HG02840 (cell line): ENCODE results near the gene CSNK1G3.

Experiments used
- ATAC-seq: cut with Tn5 transposase; IDR thresholded peaks from one replicate; pipeline ENCODE4 v1.9.1; 2021; ENCODE audit warnings: mild to moderate bottlenecking, moderate library complexity, moderate number of reproducible peaks; ENCODE audit not compliant: unreplicated experiment, low FRiP score

CSNK1G3 gene

DNA sequence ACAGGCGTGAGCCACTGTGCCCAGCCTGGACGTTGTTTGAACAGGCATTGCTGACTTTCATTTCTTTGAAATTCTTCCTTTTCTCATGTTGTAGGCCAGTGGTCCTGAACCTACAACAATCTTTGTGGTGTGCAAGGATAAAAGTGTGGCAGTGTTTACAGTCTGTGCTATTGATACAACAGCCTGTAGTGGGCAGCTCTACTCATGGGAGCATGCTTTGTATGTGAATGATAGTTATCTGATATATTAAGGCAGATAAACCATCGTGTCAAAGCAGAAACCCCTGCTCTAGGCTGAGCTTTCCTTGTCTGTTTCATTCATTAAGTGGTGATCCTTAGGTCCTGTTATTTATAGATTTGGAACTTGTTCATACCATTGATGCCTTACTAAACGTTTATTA lies 42.6 kb downstream of the CSNK1G3 start:
- ATAC-seq = no peak

DNA sequence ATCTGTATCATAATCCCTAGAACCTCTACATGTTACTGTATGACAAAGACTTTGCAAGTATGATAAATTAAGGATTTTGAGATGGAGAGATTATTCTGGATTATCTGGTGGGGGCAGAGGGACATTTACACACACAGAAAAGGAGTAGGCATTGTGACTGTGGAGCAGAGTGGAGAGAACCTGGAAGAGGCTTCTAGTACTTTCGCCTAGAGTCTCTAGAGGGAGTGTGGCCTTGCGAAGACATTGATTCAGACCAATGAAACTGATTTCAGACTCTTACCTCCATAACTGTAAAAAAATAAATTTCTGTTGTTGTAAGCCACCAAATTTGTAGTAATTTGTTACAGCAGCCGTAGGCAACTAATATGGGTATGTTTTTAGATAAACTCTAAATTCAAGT lies 45.9 kb downstream of the CSNK1G3 start:
- ATAC-seq = no peak

DNA sequence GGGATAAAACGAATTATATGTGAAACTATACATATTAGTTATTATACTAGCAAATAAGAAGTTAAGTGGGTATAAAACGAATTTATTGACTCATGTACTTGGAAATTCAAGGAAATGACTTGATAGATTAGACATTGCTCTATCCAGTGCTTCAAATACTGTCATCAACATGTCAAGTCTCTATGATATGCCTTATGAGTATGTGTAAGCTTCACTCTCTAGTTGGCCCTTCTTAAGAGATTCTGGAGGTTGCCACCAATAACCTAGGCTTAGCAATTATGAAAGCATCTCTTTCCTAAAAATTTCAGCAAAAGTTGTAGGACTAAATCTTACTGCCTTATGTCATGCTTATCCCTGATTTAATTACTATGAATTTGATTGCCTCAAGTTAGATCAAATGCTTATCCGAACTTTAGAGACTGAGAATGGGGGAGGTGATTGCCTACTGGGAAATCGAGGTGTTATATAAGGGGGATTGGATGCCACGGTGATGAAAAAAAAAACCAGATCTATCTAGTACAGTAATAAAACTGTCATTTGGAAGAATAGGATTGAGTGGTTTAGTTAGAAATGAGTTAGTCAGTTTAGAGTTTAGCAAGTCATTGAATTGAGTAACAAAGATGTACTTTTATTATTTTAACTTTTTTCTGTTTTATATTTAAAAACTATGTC lies 46.9 kb downstream of the CSNK1G3 start:
- ATAC-seq = no peak

DNA sequence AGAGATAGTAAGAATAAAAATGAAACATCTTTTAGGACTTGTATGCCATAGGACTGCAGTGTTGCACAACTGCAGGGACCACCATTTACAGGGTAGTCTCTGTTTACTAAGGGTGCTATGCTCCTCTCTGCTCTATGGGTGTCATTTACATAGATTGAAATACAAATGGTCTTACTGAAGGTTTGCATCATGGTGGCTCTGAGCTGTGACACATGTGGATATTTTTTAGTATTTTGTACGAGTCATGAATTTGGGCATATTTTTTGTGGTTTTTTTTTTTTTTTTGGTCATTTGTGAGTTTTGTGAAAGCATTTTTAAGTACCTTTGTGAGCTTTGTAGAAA lies 47.4 kb downstream of the CSNK1G3 start:
- no peak for ATAC-seq

DNA sequence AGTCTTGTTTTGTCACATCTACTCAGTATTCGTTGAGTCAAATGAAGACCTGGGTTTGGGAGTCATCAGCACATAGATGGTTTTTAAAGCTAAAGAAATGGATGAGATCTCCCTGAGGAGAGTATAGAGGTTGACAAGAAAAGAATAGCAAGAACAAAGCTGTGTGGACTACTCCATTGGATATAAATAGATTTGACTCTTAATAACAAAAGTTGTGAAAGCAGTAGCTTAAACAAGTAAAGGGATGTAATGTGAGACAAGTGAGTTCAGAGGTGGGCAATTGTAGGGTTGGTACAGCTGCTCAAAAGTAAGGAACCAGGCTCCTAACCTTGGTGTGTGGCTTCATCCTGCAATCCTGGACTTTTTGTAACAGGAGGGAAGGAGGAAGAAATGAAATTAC lies 49.3 kb downstream of the CSNK1G3 start:
- ATAC-seq = no peak

DNA sequence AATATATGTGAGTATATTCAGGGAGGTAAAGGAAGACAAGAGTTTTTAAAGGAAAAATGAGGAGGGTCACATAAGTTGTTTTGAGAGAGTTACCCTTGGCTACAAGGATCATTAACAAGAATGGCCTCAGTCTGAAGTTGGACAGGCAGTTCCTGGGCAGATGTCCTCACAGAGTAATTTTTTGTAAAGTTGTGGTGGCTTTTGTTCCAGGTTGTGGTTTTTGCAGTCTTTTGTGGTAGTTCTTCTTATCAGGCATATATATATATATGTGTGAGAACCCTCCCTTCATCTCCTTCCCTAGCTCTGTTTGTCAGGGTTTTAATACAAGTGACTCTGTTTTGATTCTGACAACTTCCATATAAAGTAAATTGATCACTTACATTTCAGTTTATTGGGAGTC lies 60.0 kb downstream of the CSNK1G3 start:
- ATAC-seq = no peak

DNA sequence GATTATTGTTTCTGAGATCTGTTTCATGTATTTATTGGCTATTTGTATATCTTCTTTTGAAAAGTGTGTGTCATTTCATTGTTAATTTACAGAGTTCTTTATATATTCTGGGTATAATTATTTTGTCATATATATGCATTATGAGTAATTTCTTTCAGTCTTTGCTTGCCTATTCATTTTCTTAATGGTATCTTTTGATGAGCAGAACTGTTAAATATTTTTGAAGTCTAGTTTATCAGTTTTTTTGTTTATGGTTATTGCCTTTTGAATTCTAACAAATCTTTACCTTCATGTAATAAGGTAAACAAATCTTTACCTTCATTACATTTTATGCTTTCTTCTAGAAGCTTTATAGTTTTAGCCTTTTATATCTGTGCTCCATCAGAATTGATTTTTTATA lies 66.4 kb downstream of the CSNK1G3 start:
- ATAC-seq = no peak

DNA sequence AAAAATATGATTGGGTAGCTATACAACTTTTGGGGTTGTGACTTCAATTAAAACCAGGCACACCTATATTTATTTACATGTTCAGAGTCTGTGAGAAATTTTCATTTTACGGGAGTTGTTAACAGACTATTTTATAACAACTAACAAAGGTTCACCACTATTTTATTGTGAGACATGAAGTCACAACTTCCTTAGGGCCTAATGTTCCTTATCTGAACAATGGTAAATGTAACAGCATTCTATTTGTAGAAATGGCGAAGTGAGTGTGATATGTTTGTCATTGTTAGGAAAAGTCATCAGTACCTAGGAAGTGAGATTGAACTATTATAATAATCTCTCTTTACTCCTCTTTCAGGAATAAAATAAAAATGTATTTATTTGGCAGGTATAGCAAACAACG lies 67.4 kb downstream of the CSNK1G3 start:
- no peak for ATAC-seq

DNA sequence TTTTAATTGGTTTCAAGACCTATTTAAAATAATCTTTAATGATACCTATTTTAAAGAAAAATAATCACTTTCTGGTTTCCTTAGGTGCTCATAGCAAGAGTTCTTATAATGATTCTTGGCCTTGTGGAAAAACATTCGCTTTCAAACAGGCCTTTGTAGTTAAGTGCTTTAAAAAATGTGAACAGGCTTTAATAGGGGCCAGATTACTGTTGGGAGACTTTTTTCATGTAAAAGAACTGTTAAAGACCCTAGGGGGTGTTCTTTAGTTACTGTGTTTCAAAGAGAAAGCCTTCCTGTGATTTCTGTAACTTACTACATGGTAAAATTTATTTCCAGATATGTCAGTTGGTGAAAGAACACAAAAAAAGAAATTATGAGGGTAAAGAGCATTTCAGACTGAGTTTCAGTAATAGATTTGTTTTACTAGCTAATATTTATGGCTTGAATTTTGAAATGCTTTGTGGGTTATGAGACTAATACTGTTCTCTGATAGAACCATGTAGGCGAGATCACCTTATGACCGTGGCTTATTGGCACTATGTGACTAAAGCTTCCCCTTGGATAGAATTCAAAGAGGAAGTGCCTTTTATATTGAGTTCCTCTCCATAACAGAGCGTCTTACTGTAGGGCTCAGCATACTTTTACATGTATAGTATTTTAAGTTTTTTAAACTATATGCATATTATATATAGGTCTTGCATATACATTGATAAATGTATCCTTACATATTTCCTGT lies 70.7 kb downstream of the CSNK1G3 start:
- ATAC-seq = no peak

DNA sequence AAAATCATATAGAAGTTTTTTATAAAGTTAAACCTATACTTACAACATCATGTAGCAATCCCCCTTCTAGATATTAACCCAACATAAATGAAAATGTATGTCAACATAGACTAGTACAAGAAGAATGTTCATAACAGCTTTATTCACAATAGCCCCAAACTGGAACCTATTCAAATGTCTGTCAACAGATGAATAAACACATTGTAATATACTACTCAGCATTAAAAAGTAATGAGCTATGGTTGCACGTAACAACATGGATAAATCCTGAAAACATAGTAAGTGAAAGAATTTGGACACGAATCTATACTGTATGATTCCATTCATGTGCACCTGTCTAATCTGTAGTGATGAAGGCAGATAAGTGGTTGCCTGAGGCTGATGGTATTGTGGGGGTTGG lies 73.9 kb downstream of the CSNK1G3 start:
- no peak for ATAC-seq

DNA sequence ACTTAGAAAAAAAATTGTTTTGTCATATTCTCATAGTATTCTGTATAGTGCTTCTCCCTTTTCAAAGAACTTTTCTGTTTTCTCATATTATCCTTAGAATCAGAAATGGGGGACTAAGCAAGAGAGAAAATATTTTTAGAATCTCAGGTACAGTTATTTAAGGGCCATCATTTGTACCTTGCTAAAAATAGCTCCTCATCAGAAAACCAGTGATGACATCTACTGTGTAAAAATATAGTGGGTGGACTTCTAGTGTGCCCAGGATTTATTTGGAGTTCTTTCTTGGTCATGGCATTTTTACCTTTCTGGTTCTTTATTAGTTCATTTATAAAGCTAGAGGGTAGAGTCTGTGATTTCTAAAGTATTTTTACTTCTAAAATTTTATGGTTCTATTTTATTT lies 82.5 kb downstream of the CSNK1G3 start:
- no peak for ATAC-seq

DNA sequence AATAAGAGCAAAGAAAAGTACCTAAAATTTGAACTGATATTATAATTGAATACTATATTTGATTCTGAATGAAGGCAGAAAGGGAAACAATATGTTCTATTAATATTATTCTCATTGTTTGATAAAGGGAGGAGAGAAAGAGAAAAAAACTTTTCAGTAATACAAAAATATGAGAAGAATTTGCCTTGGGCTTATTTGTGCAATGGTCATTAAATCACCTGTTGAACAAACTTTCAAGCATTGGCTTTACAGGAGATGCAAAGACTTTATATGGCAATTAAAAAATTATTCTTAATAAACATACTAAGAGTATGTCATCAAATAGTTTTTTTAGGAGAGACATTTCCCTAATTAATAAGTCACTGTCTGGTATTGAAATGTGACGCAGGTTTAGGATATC lies 85.0 kb downstream of the CSNK1G3 start:
- ATAC-seq = no peak

DNA sequence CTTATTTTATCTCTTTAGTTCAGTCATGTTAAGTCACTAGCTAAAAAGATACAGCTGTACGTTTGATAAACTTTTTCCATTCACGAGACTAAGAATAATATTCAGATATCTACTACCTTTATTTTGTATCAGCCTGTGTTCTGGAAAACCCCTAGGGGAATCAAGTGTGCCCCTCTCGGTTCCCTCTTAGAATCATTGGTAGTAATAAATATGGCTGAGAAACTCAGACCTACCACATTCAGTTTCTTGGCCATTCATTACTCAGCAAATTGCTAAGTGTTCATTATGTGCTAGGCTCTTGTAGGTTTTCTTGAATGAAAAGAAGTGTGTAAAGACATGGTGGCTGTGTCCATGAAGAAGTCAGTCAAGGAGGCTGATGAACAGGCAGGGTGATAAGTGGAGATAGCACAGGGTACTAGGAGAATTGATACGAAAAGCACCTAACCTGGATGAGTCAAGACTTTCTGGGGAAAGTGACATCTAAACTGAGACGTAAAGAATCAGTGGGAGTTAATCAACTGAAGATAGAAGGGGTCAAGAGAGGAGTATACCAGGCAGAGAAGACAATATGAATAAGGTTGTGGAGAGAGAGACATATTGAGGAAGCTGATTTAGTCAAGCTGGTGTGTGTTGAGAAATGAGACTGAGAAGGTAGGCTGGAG lies 86.2 kb downstream of the CSNK1G3 start:
- no peak for ATAC-seq

DNA sequence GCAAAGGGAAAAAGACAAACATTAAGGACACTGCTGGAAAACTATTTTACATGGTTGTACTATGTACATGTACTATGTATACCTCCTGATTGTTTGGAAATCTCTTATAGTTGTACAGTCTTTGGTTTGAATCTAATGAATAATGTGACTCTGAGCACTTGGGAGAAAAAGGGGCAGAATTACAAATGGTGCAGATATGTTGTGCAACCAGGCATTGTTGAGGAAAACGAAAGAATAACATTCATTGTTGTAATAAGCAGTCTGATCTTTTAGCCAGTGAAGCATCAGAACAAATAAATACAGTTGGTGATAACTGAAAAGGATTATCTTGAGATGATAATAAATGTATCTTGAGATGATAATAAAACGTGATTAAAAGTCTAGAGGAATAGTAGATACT lies 87.2 kb downstream of the CSNK1G3 start:
- no peak for ATAC-seq

DNA sequence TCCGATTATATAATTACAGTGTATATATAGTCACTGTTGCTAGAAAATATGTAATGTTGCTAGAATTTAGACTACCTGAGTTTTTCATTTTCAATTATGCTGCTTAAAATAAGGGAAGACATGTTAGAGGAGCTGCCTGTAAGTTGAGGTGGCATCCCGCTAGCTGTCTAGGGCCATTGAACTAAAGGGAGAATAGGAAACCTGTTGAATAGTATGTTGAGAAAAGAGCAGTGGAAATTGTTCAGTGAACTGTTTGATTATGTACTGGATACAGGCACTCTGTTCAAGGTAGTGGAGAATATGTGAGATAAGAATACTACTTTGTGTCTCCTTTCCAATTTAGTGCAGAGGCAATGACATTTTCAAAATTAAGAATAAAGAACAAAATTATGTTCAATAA lies 89.6 kb downstream of the CSNK1G3 start:
- ATAC-seq = no peak

DNA sequence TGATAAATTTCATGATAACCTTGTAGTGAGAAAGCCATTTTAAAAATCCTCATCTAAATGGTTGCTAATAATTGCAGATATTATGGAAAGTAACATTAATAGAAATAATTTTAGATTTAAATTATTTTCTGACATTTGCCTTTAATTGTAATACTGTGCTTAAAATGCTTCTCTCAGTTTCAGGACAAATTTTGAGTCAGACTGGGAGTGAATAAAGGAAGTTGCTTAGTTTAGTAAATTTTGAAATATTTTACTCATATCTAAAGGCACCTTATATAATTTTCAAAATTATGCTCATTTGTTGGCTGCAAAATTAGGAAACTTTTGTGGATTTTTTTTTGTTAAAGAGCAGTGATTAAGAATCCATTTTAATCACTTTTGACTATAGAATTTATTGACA lies 93.8 kb downstream of the CSNK1G3 start:
- no peak for ATAC-seq

DNA sequence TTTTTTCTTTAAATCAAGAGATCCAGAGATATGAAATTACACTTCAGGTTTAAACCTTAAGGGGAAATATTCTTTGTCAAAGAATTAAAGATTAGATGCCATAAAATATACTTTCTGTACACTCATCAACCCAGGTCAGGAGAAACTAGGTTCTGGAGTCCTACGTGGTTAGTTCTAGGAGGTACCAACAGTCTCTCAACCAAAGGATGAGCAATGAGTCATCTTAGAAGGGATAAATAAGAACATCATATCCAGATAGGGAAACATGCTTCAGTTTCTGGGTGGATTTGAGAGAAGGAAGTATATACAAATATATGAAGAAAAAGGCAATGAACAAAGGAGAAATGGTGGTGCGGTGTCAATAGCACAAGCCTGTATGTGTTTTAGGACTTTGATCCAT lies 98.2 kb downstream of the CSNK1G3 start:
- ATAC-seq = no peak

DNA sequence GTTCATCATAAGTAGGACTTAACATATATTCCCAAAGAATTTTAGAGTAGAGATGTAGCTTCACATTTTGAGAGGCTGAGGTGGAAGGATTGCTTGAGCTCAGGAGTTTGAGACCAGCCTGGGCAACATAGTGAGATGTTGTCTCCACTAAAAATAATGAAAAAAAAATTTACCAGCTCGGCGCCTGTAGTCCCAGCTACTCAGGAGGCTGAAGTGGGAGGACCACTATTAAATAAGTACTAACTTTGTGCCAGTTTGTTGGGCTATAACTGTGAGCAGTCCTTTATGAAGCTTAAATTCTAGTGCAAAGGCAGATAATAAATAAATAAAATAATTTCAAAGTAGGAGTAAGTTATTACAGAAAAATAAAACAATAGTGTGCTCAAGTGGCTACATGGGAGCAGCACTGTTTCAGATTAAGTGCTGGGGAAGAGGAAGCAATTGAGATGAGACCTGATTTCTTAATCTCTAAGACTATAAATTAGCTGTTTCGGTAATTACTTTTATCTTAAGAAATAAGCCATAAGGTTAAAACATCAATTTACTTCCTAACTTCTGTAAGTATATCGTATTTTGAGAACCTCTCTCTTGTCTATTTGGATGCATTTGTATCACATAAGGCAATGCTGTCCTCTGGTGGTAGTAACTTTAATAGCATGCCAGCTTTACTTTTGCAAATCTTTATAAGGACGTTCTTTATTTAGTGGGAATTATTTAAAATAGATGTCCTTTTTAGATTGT lies 98.9 kb downstream of the CSNK1G3 start:
- ATAC-seq = peak; percentile 64

DNA sequence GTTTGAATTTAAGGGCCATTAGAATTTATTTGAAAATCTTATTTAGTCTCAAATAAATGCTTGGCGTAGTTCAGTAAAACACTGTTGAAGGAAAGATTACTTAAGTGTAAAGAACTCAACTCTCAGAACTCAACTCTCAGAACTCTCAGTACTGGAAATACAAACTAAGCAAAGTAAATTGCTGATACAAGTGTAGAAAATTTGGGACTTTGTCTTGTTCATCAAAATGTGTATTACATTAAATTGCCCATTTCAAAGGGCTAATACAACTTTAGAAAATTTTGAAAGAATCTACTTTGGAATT lies 99.4 kb downstream of the CSNK1G3 start:
- ATAC-seq = no peak

DNA sequence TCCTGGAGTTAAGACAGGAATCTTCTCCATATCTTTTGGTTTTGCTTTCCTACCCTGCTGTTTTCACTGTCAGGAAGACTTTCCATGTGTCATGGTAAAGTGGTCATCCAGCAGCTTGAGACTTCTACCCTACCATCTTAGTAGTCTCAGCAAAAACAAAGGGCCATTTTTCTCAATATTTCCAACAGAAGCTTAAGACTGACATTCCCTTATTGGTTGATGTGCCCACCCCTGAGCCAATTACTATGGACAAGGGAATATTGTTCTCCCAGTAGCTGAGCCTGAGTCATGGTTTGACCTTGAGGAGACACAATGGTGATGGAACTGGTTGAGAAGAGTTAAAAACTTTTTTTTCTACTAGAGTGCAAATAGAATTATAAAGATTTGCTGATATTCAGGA lies 105.6 kb downstream of the CSNK1G3 start:
- ATAC-seq = no peak

DNA sequence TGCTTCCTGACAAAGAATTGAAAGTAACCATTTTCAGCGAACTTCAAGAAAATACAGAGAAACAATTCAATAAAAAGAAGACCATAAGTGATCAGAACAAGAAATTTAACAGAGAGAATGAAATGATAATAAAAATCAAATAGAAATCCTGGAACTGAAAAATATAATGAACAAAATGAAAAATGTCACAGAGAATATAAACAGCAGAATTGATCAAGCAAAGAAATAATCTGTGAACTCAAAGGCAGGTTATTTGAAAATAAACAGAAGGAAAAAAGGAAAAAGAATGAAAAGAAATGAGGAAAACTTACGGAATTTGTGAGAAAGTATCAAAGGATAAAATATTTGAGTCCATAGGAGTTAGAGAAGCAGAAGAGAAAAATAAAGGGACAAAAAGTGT lies 114.1 kb downstream of the CSNK1G3 start:
- ATAC-seq = no peak
